Stomach (tissue), 4 donors: ENCODE data around the gene CETN1.

Experiments
- POLR2A ChIP-seq, 4 donors: fragments of 450-650 bp; IDR thresholded peaks; one replicate each; pipeline ENCODE4 v1.6.1; 2016; ENCODE audit warnings: antibody characterized with exemption in 4 of 4, control low read depth in 2 of 4, mild to moderate bottlenecking in 1 of 4, moderate library complexity in 1 of 4
- POLR2AphosphoS5 ChIP-seq, 3 donors: sonication (generic); formaldehyde crosslinking; IDR thresholded peaks; one replicate each; pipeline ENCODE4 v1.6.1; 2016; ENCODE audit warnings: antibody characterized with exemption in 3 of 3
- TF ChIP-seq, protein P1 (sequence below), 7 experiments: fragments of 450-650 bp in 4 of 7; fragments of 200-600 bp in 3 of 7; sonication (generic) in 3 of 7; IDR thresholded peaks; one replicate each; pipeline ENCODE4 v1.5.1; 2016 to 2019; ENCODE audit warnings: antibody characterized with exemption in 7 of 7, control low read depth in 2 of 7, mild to moderate bottlenecking in 1 of 7

DNA sequence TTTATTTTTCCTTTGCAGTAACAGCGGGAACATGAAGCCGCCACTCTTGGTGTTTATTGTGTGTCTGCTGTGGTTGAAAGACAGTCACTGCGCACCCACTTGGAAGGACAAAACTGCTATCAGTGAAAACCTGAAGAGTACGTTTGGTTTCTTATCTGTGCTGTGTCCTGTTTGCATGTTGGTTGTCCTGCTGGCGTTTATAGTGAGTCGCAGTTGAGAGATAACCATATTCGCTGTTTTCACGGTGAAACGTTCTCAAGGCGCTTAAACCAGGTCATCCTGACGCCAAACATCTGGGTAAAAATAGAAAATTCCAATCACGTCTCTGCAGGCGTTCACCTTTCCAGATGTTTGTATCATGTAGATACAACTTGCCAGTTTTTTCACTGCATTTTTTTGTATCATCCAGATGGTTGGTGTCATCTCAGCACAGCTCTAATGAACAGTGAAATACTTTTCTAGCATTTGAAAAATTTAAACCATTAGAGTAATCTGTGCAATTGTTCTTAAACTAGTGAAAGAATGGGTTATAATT, 37.9 kb downstream of the CETN1 start:
- TF ChIP-seq, protein P1, sequence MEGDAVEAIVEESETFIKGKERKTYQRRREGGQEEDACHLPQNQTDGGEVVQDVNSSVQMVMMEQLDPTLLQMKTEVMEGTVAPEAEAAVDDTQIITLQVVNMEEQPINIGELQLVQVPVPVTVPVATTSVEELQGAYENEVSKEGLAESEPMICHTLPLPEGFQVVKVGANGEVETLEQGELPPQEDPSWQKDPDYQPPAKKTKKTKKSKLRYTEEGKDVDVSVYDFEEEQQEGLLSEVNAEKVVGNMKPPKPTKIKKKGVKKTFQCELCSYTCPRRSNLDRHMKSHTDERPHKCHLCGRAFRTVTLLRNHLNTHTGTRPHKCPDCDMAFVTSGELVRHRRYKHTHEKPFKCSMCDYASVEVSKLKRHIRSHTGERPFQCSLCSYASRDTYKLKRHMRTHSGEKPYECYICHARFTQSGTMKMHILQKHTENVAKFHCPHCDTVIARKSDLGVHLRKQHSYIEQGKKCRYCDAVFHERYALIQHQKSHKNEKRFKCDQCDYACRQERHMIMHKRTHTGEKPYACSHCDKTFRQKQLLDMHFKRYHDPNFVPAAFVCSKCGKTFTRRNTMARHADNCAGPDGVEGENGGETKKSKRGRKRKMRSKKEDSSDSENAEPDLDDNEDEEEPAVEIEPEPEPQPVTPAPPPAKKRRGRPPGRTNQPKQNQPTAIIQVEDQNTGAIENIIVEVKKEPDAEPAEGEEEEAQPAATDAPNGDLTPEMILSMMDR (IDR thresholded peaks at IDR 0.05), result no peak
- TF ChIP-seq POLR2AphosphoS5 (IDR thresholded peaks at IDR 0.05) (no peak), POLR2A (IDR thresholded peaks at IDR 0.05) (no peak)
